SK-N-MC (cell line): Measurements from ENCODE around the gene SLC5A2.

Experiments used
- DNase-seq: peaks from one replicate; pipeline ENCODE4 v3.0.0-alpha.2; 2011; ENCODE audit warnings: low read depth, low spot score
- H3K27ac ChIP-seq: fragments of 200-600 bp; sonication (generic); 2 replicates; pipeline ENCODE4 v1.5.1; 2016; ENCODE audit warnings: mixed run types
- H3K36me3 ChIP-seq: fragments of 200-600 bp; sonication (generic); 2 replicates; pipeline ENCODE4 v1.6.1; 2017; ENCODE audit warnings: antibody characterized with exemption, low read length, mixed read lengths; ENCODE audit not compliant: insufficient read depth
- H3K4me3 ChIP-seq: fragments of 200-600 bp; sonication (generic); 2 replicates; pipeline ENCODE4 v1.5.1; 2016
- H3K9ac ChIP-seq: fragments of 200-600 bp; sonication (generic); 2 replicates; pipeline ENCODE4 v1.8.0; 2017; ENCODE audit warnings: mixed run types, mixed read lengths; ENCODE audit not compliant: insufficient read length
- H3K9me3 ChIP-seq: fragments of 200-600 bp; sonication (generic); 2 replicates; pipeline ENCODE4 v1.6.1; 2017; ENCODE audit warnings: low read depth, mild to moderate bottlenecking, antibody characterized with exemption, low read length, moderate library complexity, mixed read lengths
- EZH2 ChIP-seq: fragments of 200-600 bp; sonication (generic); IDR thresholded peaks from one replicate; pipeline ENCODE4 v1.6.1; 2017; ENCODE audit warnings: antibody characterized with exemption
- FOXP2 ChIP-seq: optimal IDR thresholded peaks from 2 replicates; pipeline ENCODE3; 2011; ENCODE audit warnings: mild to moderate bottlenecking, moderate library complexity; ENCODE audit not compliant: insufficient read depth; ENCODE audit errors: extremely low read length, control extremely low read depth
- POLR2AphosphoS5 ChIP-seq: IDR thresholded peaks from 2 replicates; pipeline ENCODE4 v1.6.1; 2012; ENCODE audit warnings: mild to moderate bottlenecking, low read depth, low read length, borderline replicate concordance

SLC5A2 gene

GRCh38 chr16:31465788-31466370 is 17.0 kb upstream of the SLC5A2 start:
- H3K27ac ChIP-seq, result no peak overlapping the region
- H3K9me3 ChIP-seq, result no peaks in the 10 kb centered on the region
- no peak for DNase-seq
- no peak for TF ChIP-seq EZH2
- TF ChIP-seq POLR2AphosphoS5, result no peak
- no peak for TF ChIP-seq FOXP2
- no peaks in the 10 kb centered on the region for H3K36me3 ChIP-seq
- no peak overlapping the region for H3K4me3 ChIP-seq
- H3K9ac ChIP-seq, result no peak overlapping the region

GRCh38 chr16:31466381-31466841 is 16.5 kb upstream of the SLC5A2 start:
- Histone ChIP-seq H3K9ac (no peak overlapping the region), H3K27ac (no peak overlapping the region), H3K4me3 (no peak overlapping the region), H3K36me3 (no peaks in the 10 kb centered on the region), H3K9me3 (no peaks in the 10 kb centered on the region)
- DNase-seq, result no peak
- no peak for TF ChIP-seq FOXP2
- TF ChIP-seq EZH2, result no peak
- TF ChIP-seq POLR2AphosphoS5, result no peak

- no peak overlapping the region for H3K4me3 ChIP-seq
- no peak overlapping the region for H3K27ac ChIP-seq
- no peak overlapping the region for H3K9ac ChIP-seq
- DNase-seq, result no peak
- H3K36me3 ChIP-seq, result no peaks in the 10 kb centered on the region
- TF ChIP-seq POLR2AphosphoS5 (no peak), FOXP2 (no peak), EZH2 (no peak)
- no peaks in the 10 kb centered on the region for H3K9me3 ChIP-seq
These were observed 15.7 kb upstream of the SLC5A2 start for GRCh38 chr16:31467151-31467773.

GRCh38 chr16:31467858-31468257 is 15.1 kb upstream of the SLC5A2 start:
- Histone ChIP-seq H3K9me3 (no peaks in the 10 kb centered on the region), H3K9ac (no peak overlapping the region), H3K36me3 (no peaks in the 10 kb centered on the region), H3K4me3 (no peak overlapping the region), H3K27ac (no peak overlapping the region)
- no peak for TF ChIP-seq EZH2
- no peak for TF ChIP-seq FOXP2
- TF ChIP-seq POLR2AphosphoS5, result no peak
- no peak for DNase-seq

GRCh38 chr16:31470615-31471014 is 12.3 kb upstream of the SLC5A2 start:
- Histone ChIP-seq H3K4me3 (no peak overlapping the region), H3K27ac (no peak overlapping the region), H3K9me3 (no peaks in the 10 kb centered on the region), H3K9ac (no peak overlapping the region), H3K36me3 (no peaks in the 10 kb centered on the region)
- TF ChIP-seq FOXP2 (no peak), POLR2AphosphoS5 (no peak), EZH2 (no peak)
- DNase-seq, result no peak

GRCh38 chr16:31471241-31471874 is 11.6 kb upstream of the SLC5A2 start:
- H3K4me3 ChIP-seq, result no peak overlapping the region
- TF ChIP-seq POLR2AphosphoS5 (no peak), FOXP2 (no peak), EZH2 (no peak)
- no peak overlapping the region for H3K27ac ChIP-seq
- no peak for DNase-seq
- no peak overlapping the region for H3K9ac ChIP-seq
- H3K36me3 ChIP-seq, result no peaks in the 10 kb centered on the region
- H3K9me3 ChIP-seq, result no peaks in the 10 kb centered on the region

- Histone ChIP-seq H3K27ac (no peak within 1 kb of the TSS), H3K9me3 (no peaks in the 10 kb centered on the region), H3K9ac (no peak within 1 kb of the TSS), H3K36me3 (no peaks in the 10 kb centered on the region), H3K4me3 (no peak within 1 kb of the TSS)
- DNase-seq, result no peak
- TF ChIP-seq POLR2AphosphoS5 (no peak), FOXP2 (no peak), EZH2 (no peak)
These were observed 10.8 kb upstream of the SLC5A2 start, which contains the start of gene TGFB1I1 for GRCh38 chr16:31471875-31472708. TSS of gene TGFB1I1 (plus strand) at chr16:31472152. CDS start at chr16:31472189, 37 bp downstream.

GRCh38 chr16:31472709-31473203 is 10.2 kb upstream of the SLC5A2 start:
- no peak overlapping the region for H3K4me3 ChIP-seq
- no peaks in the 10 kb centered on the region for H3K9me3 ChIP-seq
- no peak overlapping the region for H3K9ac ChIP-seq
- no peak for DNase-seq
- H3K36me3 ChIP-seq, result no peaks in the 10 kb centered on the region
- TF ChIP-seq EZH2, result no peak
- no peak for TF ChIP-seq POLR2AphosphoS5
- TF ChIP-seq FOXP2, result no peak
- H3K27ac ChIP-seq, result no peak overlapping the region
